NCI-H446 (cell line): ENCODE results near the gene AGPS.
"Not testable (repeated sequence)": the region's sequence is repeated elsewhere in the genome, so short reads cannot be mapped to it uniquely, and the experiment has no call there.

Experiments used
- DNase-seq, 2 experiments: peaks; one replicate each; lab custom pipeline; 2025; lab: John Stamatoyannopoulos, UW

Gene AGPS

GRCh38 chr2:177424120-177424519 lies 31.5 kb downstream of the AGPS start:
- DNase-seq = not testable (repeated sequence)

- DNase-seq = not testable (repeated sequence)
Measured at GRCh38 chr2:177424620-177425019, 32.0 kb downstream of the AGPS start.

DNA sequence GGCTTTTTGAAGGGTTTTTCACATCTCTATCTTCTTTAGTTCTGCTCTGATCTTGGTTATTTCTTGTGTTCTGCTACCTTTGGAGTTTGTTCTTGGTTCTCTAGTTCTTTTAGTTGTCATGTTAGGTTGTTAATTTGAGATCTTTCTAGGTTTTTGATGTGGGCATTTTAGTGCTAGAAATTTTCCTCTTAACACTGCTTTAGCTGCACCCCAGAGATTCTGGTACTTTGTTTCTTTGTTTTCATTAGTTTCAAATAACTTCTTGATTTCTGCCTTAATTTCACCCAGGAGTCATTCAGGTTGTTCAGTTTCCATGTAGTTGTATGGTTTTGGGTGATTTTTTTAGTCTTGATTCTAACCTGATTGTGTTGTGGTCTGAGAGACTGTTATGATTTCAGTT lies 34.7 kb downstream of the AGPS start:
- DNase-seq = no peak

DNA sequence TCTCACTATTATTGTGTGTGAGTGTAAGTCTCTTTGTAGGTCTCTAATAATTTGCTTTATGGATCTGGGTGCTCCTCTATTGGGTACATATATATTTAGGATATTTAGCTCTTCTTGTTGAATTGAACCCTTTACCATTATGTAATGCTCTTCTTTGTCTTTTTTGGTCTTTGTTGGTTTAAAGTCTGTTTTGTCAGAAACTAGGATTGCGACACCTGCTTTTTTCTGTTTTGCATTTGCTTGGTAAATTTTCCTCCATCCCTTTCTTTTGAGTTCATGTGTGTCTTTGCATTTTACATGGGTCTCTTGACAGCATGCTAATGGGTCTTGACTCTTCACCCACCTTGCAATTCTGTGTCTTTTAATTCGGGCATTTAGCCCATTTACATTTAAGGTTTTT lies 35.4 kb downstream of the AGPS start:
- DNase-seq = not testable (repeated sequence)

DNA sequence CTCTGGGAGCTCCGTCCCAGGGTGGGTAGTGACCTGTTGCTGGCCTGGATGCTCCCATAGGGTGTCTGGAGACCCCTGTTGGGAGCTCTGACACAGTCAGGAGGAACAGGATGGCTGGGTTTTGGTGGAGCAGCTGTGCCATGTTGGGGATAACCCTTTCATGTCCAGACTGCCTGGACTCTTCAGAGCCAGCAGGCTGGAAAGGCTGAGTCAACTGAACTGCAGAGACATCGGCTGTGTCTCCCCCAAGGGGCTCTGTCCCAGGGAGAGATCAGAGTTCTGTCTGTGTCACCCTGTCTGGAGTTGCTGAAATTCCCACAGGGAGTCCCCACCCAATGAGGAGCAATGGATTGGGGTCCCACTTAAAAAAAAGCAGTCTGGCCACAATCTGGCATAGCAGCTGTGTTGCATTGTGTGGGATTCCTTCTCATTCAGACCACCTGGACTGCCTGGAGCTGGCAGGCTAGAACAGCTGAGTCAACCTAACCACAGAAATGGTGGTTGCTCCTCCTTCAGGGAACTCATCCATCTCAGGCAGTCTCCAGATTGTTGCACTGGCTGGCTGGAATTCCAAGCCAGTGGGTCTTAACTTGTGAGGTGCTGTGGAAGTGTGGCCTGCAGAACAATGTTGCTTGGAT lies 37.2 kb downstream of the AGPS start:
- DNase-seq = peak in 1 of 2 experiments; percentile 30

DNA sequence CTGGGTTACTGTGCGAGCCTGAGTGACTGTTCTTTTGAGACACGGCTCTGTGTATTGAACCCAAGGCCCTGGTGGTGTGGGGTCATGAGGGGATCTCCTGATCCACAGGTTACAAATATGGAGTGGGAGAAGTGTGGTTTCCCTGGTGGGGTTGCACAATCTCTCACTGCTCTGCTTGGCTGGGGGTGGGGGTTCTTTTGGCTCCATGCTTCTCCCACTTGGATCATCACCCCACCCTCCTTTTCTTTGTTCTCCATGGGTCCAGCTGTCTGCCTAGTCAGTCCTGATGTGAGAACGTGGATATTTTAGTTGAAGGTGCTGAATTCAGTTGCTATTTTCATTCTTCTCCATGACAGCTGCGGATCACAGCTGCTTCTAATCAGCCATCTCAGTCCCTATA lies 37.8 kb downstream of the AGPS start:
- no peak for DNase-seq

- not testable (repeated sequence) for DNase-seq
Measured at GRCh38 chr2:177431111-177431725, 38.6 kb downstream of the AGPS start.

DNA sequence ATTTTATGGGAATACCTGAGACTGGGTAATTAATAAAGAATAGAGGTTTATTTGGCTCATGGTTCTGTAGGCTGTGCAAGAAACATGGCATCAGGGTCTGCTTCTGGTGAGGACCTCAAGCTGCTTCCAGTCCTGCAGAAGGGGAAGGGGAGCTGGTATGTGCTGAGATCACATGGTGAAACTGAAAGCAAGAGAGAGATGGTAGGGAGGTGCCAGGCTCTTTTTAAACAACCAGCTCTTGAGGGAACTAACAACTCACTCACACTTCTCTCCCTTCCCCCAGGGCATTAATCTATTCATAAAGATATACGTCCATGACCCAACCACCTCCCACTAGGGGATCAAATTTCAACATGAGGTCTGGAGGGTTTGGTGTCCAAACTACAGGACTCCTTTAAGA lies 40.1 kb downstream of the AGPS start:
- DNase-seq = no peak

DNA sequence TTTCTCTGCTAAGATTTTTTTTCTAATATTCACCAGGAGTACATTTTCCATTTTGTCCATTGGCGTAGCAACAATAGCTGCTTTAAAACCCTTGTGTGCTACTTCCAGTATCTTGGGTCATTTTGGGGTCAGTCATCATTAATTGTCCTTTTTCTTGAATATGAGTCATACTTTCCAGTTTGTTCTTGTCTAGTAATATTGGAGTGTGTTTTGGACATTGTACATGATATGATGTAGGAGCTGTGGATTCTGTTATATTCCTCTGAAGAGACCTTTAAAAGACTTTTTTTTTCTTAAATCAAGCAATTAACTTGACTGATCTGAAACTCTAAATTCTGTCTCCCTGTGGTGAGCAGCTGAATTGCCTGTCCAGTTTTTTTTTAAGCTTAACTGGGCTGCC lies 40.8 kb downstream of the AGPS start:
- DNase-seq = no peak

GRCh38 chr2:177434475-177434874 lies 41.9 kb downstream of the AGPS start:
- DNase-seq = no peak

GRCh38 chr2:177445200-177445599 lies 52.6 kb downstream of the AGPS start:
- DNase-seq = no peak

GRCh38 chr2:177448031-177448430 lies 55.5 kb downstream of the AGPS start:
- no peak for DNase-seq

DNA sequence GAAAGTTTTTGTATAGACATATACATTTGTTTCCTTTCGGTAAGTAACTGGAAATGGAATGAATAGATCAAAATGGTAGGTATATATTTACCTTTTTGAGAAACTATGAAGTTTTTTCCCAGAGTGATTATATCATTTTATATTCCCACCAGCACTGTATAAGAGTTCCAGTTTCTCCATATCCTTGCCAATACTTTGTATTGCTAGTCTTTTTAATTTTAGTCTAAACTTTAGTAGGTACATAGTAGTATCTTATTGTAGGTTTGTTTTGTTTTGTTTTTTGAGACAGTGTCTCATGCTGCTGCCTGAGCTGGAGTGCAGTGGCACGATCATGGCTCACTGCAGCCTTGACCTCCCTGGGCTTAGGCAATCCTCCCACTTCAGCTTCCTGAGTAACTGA lies 56.6 kb downstream of the AGPS start:
- DNase-seq = no peak

DNA sequence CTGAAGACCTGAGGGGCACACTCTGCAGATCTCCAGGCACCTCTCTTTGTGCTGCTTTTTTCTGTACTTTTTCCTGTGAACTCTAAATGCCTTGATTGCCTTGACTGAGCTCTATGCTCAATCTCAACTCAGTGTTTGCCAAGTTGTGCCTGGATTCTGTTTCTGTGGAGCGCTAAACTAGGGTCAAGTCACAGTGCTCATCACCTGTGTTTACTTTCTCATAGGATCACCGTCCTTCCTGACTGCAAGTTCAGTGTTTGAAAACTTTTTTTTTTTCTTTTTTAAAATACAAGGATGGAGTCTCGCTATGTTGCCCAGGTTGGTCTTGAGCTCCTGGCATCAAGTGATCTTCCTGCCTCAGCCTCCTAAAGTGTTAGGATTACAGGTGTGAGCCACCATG lies 62.6 kb downstream of the AGPS start:
- no peak for DNase-seq

- not testable (repeated sequence) for DNase-seq
Measured at GRCh38 chr2:177459756-177460155, 67.2 kb downstream of the AGPS start.

DNA sequence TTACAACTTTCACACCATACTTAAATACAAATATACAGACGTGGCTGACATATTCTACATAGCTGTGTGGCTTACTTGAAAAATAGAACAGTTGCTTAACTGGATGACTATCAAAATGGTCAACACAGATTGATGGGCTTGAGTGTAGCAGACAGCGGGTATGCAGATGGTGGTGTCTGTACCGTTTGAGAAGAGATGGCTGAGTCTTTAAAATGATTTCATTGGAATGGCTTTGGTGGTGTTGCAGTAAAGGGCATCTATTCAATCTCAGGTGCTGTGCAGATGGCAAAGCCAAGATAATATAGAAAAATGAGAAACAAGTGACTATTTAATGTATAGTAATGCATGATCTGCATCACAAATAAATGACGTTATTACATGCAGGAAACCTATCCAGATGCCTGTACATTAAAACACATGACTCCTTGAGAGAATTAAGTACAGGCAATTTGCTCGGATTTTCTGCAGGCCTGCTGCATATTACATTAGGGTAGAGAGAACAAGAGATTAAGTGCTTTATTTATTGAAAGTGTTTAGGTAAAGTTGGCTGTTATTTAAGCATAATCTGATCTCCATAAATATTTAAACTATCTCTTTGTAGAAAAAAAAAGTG lies 68.5 kb downstream of the AGPS start:
- no peak for DNase-seq

DNA sequence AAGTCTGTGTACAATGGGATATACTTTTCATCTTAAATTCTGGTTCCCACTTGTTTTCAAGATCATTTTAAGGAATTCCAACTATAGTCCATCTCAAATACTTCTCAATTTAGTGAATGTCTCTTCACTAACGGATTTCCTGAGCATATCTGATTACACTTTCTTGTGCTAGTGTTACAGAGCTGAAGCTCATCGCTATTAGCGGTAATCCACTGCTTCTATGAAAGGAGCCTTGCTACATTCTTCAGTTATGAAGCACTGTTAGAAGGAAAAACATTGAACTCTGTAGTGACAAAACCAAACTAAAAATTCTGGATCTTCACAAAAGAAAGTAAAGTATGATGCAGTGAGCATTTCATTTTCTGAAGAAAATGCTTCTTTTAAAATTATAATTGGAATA lies 72.0 kb downstream of the AGPS start:
- no peak for DNase-seq

DNA sequence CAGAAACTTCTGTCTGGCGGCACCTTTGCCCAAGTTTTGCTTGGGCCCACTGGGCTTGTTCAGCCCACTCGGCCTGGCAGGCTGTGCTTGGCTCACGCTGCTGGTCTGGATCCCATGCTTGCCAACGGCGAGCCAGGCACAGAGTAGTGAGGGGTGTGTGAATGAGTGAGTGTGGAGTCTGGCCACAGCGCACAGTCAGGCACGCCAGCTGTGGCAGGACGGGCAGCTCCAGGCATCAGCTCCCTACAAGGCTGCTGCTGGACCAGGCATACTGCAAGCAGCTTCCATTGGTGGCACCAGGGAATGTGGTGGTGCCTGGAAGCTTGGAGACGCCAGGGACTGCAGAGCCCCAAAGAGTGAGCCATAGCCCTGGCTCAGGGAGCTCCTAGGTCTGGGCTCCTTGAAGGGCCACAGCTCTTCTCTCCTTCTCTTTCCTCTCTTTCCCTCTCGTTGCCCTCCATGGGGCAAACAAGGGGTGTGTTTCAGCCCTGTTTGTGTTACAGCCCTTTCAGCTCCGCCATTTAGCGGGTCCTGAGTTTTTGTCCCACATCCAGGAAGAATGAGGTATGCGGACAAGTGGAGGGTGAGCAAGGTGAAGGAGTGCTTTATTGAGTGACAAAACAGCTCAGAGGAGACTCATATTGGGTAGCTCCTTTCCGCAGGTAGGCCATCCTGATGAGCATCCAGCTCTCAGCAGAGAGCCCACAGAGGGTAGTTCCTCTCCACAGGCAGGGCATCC lies 73.0 kb downstream of the AGPS start:
- no peak for DNase-seq

GRCh38 chr2:177466337-177467195 lies 74.0 kb downstream of the AGPS start:
- DNase-seq = no peak

GRCh38 chr2:177467646-177468045 lies 75.1 kb downstream of the AGPS start:
- no peak for DNase-seq

DNA sequence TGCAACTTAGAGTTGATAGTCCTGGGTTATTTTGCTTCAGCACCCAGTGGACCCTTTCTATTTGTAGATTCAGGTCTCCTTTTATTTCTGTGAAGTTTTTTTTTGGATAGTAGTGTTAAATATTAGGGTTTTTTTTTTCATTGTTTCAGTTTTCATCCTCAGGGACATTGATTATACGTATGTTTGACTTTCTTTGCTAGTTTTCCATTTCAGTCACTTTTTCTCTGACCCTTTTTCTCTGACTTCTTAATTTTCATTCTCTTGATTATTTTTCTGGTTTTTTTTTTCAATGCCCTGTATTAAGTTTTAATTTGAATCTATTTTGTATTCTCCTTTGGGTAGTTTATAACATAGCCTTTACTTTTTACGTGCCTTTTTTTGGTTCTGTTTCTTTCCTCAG lies 79.4 kb downstream of the AGPS start:
- DNase-seq = no peak

GRCh38 chr2:177474301-177474700 lies 81.7 kb downstream of the AGPS start:
- DNase-seq = no peak
